ENCODE measurements around the gene UGT3A2. TPM values are rescaled to one million over a fixed set of nuclear protein-coding genes. Genes with fewer than 3 reads are reported as not detected.

Gene UGT3A2
- under 1 TPM in 1 of 2 donors, not detected in 1; 0.02 TPM for polyA plus RNA-seq

- no peak within 1 kb of the TSS for H3K4me3 ChIP-seq (ENCODE audit: low read depth in 1 of 2, low read length in 2 of 2)
- no peaks in the 10 kb centered on the region for H3K4me1 ChIP-seq (ENCODE audit: control insufficient read depth in 2 of 2, insufficient read depth in 2 of 2, low read length in 1 of 2)
- H3K27ac ChIP-seq (ENCODE audit: low read depth in 2 of 2, low read length in 1 of 2) = no peak within 1 kb of the TSS
- H3K27me3 ChIP-seq (ENCODE audit: control insufficient read depth in 1 of 2, insufficient read depth in 2 of 2, low read length in 2 of 2) = no peaks in the 10 kb centered on the region
- 3 to 5% methylated on average over 22 of the region's 22 CpGs for WGBS, 2 donors
- no peaks in the 10 kb centered on the region for H3K9me3 ChIP-seq (ENCODE audit: control insufficient read depth in 2 of 2, insufficient read depth in 1 of 2, low read depth in 1 of 2, low read length in 1 of 2)
- H3K36me3 ChIP-seq (ENCODE audit: control insufficient read depth in 2 of 2, insufficient read depth in 2 of 2, low read length in 1 of 2) = no peaks in the 10 kb centered on the region
Measured at GRCh38 chr5:36066540-36067210, at the start of gene UGT3A2. TSS of gene UGT3A2 (minus strand) at chr5:36066882. CDS start at chr5:36066789, 93 bp downstream.

- Histone ChIP-seq H3K36me3 (ENCODE audit: control insufficient read depth in 2 of 2, insufficient read depth in 2 of 2, low read length in 1 of 2) (peaks cover 7 to 11% of the 10 kb centered on the region in 2 donors), H3K4me1 (ENCODE audit: control insufficient read depth in 2 of 2, insufficient read depth in 2 of 2, low read length in 1 of 2) (no peaks in the 10 kb centered on the region), H3K27ac (ENCODE audit: low read depth in 2 of 2, low read length in 1 of 2) (no peak overlapping the region), H3K9me3 (ENCODE audit: control insufficient read depth in 2 of 2, insufficient read depth in 1 of 2, low read depth in 1 of 2, low read length in 1 of 2) (no peaks in the 10 kb centered on the region), H3K27me3 (ENCODE audit: control insufficient read depth in 1 of 2, insufficient read depth in 2 of 2, low read length in 2 of 2) (no peaks in the 10 kb centered on the region), H3K4me3 (ENCODE audit: low read depth in 1 of 2, low read length in 2 of 2) (no peak overlapping the region)
- WGBS, 2 donors = 90 to 91% methylated on average over 1 of the region's 1 CpG
Measured at GRCh38 chr5:36111238-36111637, 44.6 kb upstream of the UGT3A2 start.

- Histone ChIP-seq H3K27ac (ENCODE audit: low read depth in 2 of 2, low read length in 1 of 2) (no peak overlapping the region), H3K4me1 (ENCODE audit: control insufficient read depth in 2 of 2, insufficient read depth in 2 of 2, low read length in 1 of 2) (no peaks in the 10 kb centered on the region), H3K27me3 (ENCODE audit: control insufficient read depth in 1 of 2, insufficient read depth in 2 of 2, low read length in 2 of 2) (no peaks in the 10 kb centered on the region), H3K36me3 (ENCODE audit: control insufficient read depth in 2 of 2, insufficient read depth in 2 of 2, low read length in 1 of 2) (peaks cover 7 to 11% of the 10 kb centered on the region in 2 donors), H3K4me3 (ENCODE audit: low read depth in 1 of 2, low read length in 2 of 2) (no peak overlapping the region), H3K9me3 (ENCODE audit: control insufficient read depth in 2 of 2, insufficient read depth in 1 of 2, low read depth in 1 of 2, low read length in 1 of 2) (no peaks in the 10 kb centered on the region)
- WGBS, 2 donors = 75 to 76% methylated on average over 3 of the region's 3 CpGs
Measured at GRCh38 chr5:36108758-36109460, 42.2 kb upstream of the UGT3A2 start.

- no peak overlapping the region for H3K27ac ChIP-seq (ENCODE audit: low read depth in 2 of 2, low read length in 1 of 2)
- H3K27me3 ChIP-seq (ENCODE audit: control insufficient read depth in 1 of 2, insufficient read depth in 2 of 2, low read length in 2 of 2) = no peaks in the 10 kb centered on the region
- H3K4me3 ChIP-seq (ENCODE audit: low read depth in 1 of 2, low read length in 2 of 2) = no peak overlapping the region
- H3K9me3 ChIP-seq (ENCODE audit: control insufficient read depth in 2 of 2, insufficient read depth in 1 of 2, low read depth in 1 of 2, low read length in 1 of 2) = no peaks in the 10 kb centered on the region
- H3K36me3 ChIP-seq (ENCODE audit: control insufficient read depth in 2 of 2, insufficient read depth in 2 of 2, low read length in 1 of 2) = peaks cover 7% of the 10 kb centered on the region in 2 donors
- 73 to 78% methylated on average over 2 of the region's 2 CpGs for WGBS, 2 donors
- H3K4me1 ChIP-seq (ENCODE audit: control insufficient read depth in 2 of 2, insufficient read depth in 2 of 2, low read length in 1 of 2) = no peaks in the 10 kb centered on the region
Measured at GRCh38 chr5:36105819-36106218, 39.1 kb upstream of the UGT3A2 start.

- H3K27ac ChIP-seq (ENCODE audit: low read depth in 2 of 2, low read length in 1 of 2) = no peak overlapping the region
- H3K36me3 ChIP-seq (ENCODE audit: control insufficient read depth in 2 of 2, insufficient read depth in 2 of 2, low read length in 1 of 2) = no peaks in the 10 kb centered on the region
- no peak overlapping the region for H3K4me3 ChIP-seq (ENCODE audit: low read depth in 1 of 2, low read length in 2 of 2)
- no peaks in the 10 kb centered on the region for H3K9me3 ChIP-seq (ENCODE audit: control insufficient read depth in 2 of 2, insufficient read depth in 1 of 2, low read depth in 1 of 2, low read length in 1 of 2)
- WGBS, 2 donors = 90 to 93% methylated on average over 3 of the region's 3 CpGs
- no peaks in the 10 kb centered on the region for H3K27me3 ChIP-seq (ENCODE audit: control insufficient read depth in 1 of 2, insufficient read depth in 2 of 2, low read length in 2 of 2)
- no peaks in the 10 kb centered on the region for H3K4me1 ChIP-seq (ENCODE audit: control insufficient read depth in 2 of 2, insufficient read depth in 2 of 2, low read length in 1 of 2)
Measured at GRCh38 chr5:36099748-36100147, 33.1 kb upstream of the UGT3A2 start.

GRCh38 chr5:36096486-36096885 is 29.8 kb upstream of the UGT3A2 start:
- H3K9me3 ChIP-seq (ENCODE audit: control insufficient read depth in 2 of 2, insufficient read depth in 1 of 2, low read depth in 1 of 2, low read length in 1 of 2) = no peaks in the 10 kb centered on the region
- no peak overlapping the region for H3K27ac ChIP-seq (ENCODE audit: low read depth in 2 of 2, low read length in 1 of 2)
- H3K4me3 ChIP-seq (ENCODE audit: low read depth in 1 of 2, low read length in 2 of 2) = no peak overlapping the region
- no peaks in the 10 kb centered on the region for H3K36me3 ChIP-seq (ENCODE audit: control insufficient read depth in 2 of 2, insufficient read depth in 2 of 2, low read length in 1 of 2)
- no peaks in the 10 kb centered on the region for H3K27me3 ChIP-seq (ENCODE audit: control insufficient read depth in 1 of 2, insufficient read depth in 2 of 2, low read length in 2 of 2)
- no peaks in the 10 kb centered on the region for H3K4me1 ChIP-seq (ENCODE audit: control insufficient read depth in 2 of 2, insufficient read depth in 2 of 2, low read length in 1 of 2)

GRCh38 chr5:36089989-36090388 is 23.3 kb upstream of the UGT3A2 start:
- H3K27me3 ChIP-seq (ENCODE audit: control insufficient read depth in 1 of 2, insufficient read depth in 2 of 2, low read length in 2 of 2) = no peaks in the 10 kb centered on the region
- no peak overlapping the region for H3K27ac ChIP-seq (ENCODE audit: low read depth in 2 of 2, low read length in 1 of 2)
- H3K4me1 ChIP-seq (ENCODE audit: control insufficient read depth in 2 of 2, insufficient read depth in 2 of 2, low read length in 1 of 2) = no peaks in the 10 kb centered on the region
- no peaks in the 10 kb centered on the region for H3K9me3 ChIP-seq (ENCODE audit: control insufficient read depth in 2 of 2, insufficient read depth in 1 of 2, low read depth in 1 of 2, low read length in 1 of 2)
- no peak overlapping the region for H3K4me3 ChIP-seq (ENCODE audit: low read depth in 1 of 2, low read length in 2 of 2)
- H3K36me3 ChIP-seq (ENCODE audit: control insufficient read depth in 2 of 2, insufficient read depth in 2 of 2, low read length in 1 of 2) = no peaks in the 10 kb centered on the region
- WGBS, 2 donors = 66 to 68% methylated on average over 2 of the region's 2 CpGs

- WGBS, 2 donors = 10 to 20% methylated on average over 10 of the region's 10 CpGs
- Histone ChIP-seq H3K36me3 (ENCODE audit: control insufficient read depth in 2 of 2, insufficient read depth in 2 of 2, low read length in 1 of 2) (no peaks in the 10 kb centered on the region), H3K27ac (ENCODE audit: low read depth in 2 of 2, low read length in 1 of 2) (no peak overlapping the region), H3K9me3 (ENCODE audit: control insufficient read depth in 2 of 2, insufficient read depth in 1 of 2, low read depth in 1 of 2, low read length in 1 of 2) (no peaks in the 10 kb centered on the region), H3K4me1 (ENCODE audit: control insufficient read depth in 2 of 2, insufficient read depth in 2 of 2, low read length in 1 of 2) (no peaks in the 10 kb centered on the region), H3K27me3 (ENCODE audit: control insufficient read depth in 1 of 2, insufficient read depth in 2 of 2, low read length in 2 of 2) (no peaks in the 10 kb centered on the region), H3K4me3 (ENCODE audit: low read depth in 1 of 2, low read length in 2 of 2) (no peak overlapping the region)
Measured at GRCh38 chr5:36079200-36079781, 12.6 kb upstream of the UGT3A2 start.

GRCh38 chr5:36078430-36078829 is 11.7 kb upstream of the UGT3A2 start:
- no peaks in the 10 kb centered on the region for H3K36me3 ChIP-seq (ENCODE audit: control insufficient read depth in 2 of 2, insufficient read depth in 2 of 2, low read length in 1 of 2)
- H3K4me3 ChIP-seq (ENCODE audit: low read depth in 1 of 2, low read length in 2 of 2) = no peak overlapping the region
- H3K27me3 ChIP-seq (ENCODE audit: control insufficient read depth in 1 of 2, insufficient read depth in 2 of 2, low read length in 2 of 2) = no peaks in the 10 kb centered on the region
- H3K27ac ChIP-seq (ENCODE audit: low read depth in 2 of 2, low read length in 1 of 2) = no peak overlapping the region
- H3K4me1 ChIP-seq (ENCODE audit: control insufficient read depth in 2 of 2, insufficient read depth in 2 of 2, low read length in 1 of 2) = no peaks in the 10 kb centered on the region
- 62 to 63% methylated on average over 10 of the region's 10 CpGs for WGBS, 2 donors
- no peaks in the 10 kb centered on the region for H3K9me3 ChIP-seq (ENCODE audit: control insufficient read depth in 2 of 2, insufficient read depth in 1 of 2, low read depth in 1 of 2, low read length in 1 of 2)
